GM10248 (cell line): ENCODE data around the gene KLHL25.

Experiments used
- CTCF ChIA-PET: fragments of 300-600 bp; sonication (Branson Sonifier 250); formaldehyde crosslinking; extraction: SDS; loops from one replicate; lab custom pipeline; 2021; ENCODE audit warnings: antibody characterized with exemption; lab: Yijun Ruan, JAX
- POLR2A ChIA-PET: fragments of 350-650 bp; sonication (Branson Sonifier 250); formaldehyde crosslinking; extraction: SDS; loops from one replicate; lab custom pipeline; 2020; ENCODE audit warnings: antibody characterized with exemption; lab: Yijun Ruan, JAX
- DNase-seq: peaks from one replicate; pipeline ENCODE4 v3.0.0; 2012; ENCODE audit errors: extremely low spot score
- TF ChIP-seq, protein P1 (sequence below): IDR thresholded peaks from 2 replicates; pipeline ENCODE4 v1.5.1; 2012; ENCODE audit warnings: mild to moderate bottlenecking, low read depth; ENCODE audit errors: extremely low read depth, missing control alignments, control extremely low read depth

The KLHL25 gene

DNA sequence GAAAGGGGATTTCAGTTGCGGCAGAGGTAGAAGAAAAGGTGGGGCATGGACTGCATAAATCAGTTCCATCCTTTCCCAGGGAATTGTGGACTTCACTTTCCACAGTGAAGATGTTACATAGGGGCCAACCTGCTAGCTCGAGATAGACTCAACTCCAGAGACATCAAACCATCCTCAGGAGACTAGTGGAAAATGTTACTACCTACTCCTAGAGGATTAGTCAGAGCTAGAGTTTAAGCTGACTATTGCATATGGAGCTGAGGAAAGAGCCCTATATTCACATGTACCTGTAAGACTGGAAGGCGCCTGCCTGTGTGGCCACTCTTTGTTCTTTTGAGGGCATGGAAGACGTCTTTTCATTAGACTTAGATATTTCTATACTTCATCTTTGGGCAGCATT, 69.2 kb downstream of the KLHL25 start:
- CTCF ChIA-PET, result interaction anchor here (1.7 to 5.2 kb wide), 4 partner anchors 13 to 116 kb away, joined by 4 to 47 read pairs (median 8); no protein-coding TSS in a partner anchor
- TF ChIP-seq, protein P1, sequence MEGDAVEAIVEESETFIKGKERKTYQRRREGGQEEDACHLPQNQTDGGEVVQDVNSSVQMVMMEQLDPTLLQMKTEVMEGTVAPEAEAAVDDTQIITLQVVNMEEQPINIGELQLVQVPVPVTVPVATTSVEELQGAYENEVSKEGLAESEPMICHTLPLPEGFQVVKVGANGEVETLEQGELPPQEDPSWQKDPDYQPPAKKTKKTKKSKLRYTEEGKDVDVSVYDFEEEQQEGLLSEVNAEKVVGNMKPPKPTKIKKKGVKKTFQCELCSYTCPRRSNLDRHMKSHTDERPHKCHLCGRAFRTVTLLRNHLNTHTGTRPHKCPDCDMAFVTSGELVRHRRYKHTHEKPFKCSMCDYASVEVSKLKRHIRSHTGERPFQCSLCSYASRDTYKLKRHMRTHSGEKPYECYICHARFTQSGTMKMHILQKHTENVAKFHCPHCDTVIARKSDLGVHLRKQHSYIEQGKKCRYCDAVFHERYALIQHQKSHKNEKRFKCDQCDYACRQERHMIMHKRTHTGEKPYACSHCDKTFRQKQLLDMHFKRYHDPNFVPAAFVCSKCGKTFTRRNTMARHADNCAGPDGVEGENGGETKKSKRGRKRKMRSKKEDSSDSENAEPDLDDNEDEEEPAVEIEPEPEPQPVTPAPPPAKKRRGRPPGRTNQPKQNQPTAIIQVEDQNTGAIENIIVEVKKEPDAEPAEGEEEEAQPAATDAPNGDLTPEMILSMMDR, result no peak
- no peak for DNase-seq
- POLR2A ChIA-PET, result no interaction called here

- DNase-seq, result no peak
- TF ChIP-seq, protein P1, result no peak
- CTCF ChIA-PET, result interaction anchor here (0.8 to 2.5 kb wide), 6 partner anchors 10 to 116 kb away, joined by 3 to 11 read pairs (median 5); no protein-coding TSS in a partner anchor
- POLR2A ChIA-PET, result no interaction called here
Measured at GRCh38 chr15:85725019-85725418, 69.7 kb downstream of the KLHL25 start.

DNA sequence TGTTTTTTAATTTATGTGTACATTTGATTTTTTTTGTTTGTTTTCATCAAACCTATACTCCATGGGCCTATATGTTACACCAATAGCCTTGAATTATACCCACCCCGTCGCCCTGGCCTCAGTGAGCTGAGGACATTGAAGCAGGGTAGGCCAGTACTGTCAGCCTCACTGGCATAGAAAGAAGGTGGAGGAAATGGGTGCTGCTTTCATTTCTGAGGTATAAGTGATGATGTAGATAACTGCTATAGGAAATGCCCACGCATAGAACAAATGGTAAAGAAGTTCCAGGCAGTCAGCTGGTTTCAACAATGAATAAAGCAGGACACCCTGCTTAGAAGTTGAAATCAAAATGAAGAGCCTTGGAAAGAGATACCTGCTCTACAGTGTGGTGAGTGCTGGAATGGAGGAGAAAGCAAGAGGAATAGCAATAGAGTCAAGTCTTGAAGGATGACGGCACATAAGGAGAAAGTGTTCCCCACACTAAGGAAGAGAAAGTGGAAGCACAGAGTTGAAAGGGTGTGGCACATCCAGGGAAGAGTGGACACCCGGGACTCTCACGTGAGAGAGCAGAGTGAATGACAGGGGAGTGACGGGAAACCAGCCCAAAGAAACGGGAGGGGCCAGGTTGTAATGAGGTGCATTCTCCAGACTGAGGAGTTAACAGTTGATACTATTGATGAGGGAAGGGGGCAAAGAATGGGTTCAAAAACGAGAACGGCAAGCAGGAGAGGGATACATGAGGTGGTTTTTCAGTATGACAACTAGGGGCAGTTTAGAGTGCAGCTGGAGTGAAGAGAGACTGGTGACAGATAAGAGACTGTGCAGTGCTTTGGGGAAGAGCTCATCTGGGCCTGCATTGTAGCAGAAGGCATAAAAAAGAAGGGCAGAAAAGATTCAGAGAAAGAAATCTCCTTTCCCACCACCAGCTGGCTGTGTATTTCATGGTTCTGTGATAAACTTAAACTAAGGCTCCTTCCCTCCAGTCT, 70.5 kb downstream of the KLHL25 start:
- DNase-seq, result no peak
- TF ChIP-seq, protein P1, result no peak
- POLR2A ChIA-PET, result no interaction called here
- CTCF ChIA-PET, result interaction anchor here (0.8 to 2.5 kb wide), 7 partner anchors 11 to 116 kb away, joined by 3 to 11 read pairs (median 4); no protein-coding TSS in a partner anchor

- no peak for DNase-seq
- ChIA-PET POLR2A (no interaction called here), CTCF (interaction anchor here (1.2 to 2.5 kb wide), 2 partner anchors 25 to 118 kb away, joined by 4 to 6 read pairs; no protein-coding TSS in a partner anchor)
- TF ChIP-seq, protein P1, result no peak
Measured at GRCh38 chr15:85722374-85723152, 72.2 kb downstream of the KLHL25 start.

DNA sequence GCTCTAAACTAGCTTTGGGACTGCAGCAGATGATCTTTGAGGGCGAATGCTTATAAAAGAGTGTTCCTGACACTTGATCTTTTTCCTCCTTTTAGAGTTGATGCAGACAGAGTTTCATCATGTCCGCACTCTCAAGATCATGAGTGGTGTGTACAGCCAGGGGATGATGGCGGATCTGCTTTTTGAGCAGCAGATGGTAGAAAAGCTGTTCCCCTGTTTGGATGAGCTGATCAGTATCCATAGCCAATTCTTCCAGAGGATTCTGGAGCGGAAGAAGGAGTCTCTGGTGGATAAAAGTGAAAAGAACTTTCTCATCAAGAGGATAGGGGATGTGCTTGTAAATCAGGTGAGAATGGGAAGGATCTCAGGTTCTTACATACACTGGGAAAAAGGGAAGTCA, 75.7 kb downstream of the KLHL25 start:
- TF ChIP-seq, protein P1, result no peak
- ChIA-PET POLR2A (interaction anchor here (0.7 kb wide), 2 partner anchors 10 to 40 kb away, joined by 3 read pairs; no protein-coding TSS in a partner anchor), CTCF (interaction anchor here (1.3 to 3.4 kb wide), 3 partner anchors 9 to 12 kb away, joined by 3 to 16 read pairs (median 13); no protein-coding TSS in a partner anchor)
- DNase-seq, result no peak
